DMS 273 treated with DMSO at 0.1 percent for 48 hours (cell line): ENCODE data around the gene CCDC33.

Source experiments
- DNase-seq: peaks from one replicate; lab custom pipeline; 2025; lab: John Stamatoyannopoulos, UW

CCDC33 gene

DNA sequence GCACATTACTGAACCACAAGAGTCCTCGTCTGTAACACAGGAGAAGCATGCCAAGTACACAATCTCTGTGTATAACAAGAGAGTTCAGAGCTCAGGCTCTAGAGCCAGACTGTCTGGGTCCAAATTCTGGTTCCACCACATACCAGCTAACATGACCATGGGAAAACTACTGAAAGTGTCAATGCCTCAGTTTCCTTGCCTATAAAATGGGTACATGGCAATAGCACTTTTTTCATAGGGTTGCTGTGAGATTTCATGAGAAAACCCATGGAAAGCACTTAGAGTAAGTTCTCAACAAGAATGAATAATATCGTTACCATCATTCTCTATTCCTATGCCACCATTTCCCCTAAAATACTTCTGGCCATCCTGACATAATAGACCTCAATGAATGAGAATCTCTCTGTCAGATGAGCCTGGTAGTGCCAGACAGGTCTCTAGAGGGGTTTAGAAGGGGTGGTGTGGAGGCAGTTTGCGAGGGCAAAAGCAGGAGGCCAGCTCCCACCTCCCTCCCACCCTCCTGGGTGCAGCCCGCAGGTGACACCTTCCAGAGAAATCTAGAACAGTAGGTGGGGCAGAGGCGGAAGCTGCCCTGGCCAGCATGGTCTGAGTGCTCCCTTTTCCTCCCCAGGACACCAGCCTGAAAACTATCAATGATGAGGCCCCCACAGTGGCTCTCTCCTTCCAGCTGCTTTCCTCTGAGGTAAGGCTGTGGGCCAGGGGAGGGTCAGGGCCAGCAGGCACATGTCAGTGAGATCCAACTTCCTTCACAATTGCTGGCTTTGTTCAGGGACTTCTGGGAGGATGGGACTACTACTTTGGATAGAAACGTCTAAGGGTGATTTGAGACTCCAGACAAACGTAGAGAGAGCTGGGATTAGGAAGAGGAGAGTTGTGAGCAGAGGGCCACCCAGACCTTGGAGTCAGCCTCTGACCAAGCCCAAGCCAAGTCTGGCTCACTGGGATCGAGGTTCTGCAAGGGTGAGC, 45.3 kb downstream of the CCDC33 start:
- no peak for DNase-seq

DNA sequence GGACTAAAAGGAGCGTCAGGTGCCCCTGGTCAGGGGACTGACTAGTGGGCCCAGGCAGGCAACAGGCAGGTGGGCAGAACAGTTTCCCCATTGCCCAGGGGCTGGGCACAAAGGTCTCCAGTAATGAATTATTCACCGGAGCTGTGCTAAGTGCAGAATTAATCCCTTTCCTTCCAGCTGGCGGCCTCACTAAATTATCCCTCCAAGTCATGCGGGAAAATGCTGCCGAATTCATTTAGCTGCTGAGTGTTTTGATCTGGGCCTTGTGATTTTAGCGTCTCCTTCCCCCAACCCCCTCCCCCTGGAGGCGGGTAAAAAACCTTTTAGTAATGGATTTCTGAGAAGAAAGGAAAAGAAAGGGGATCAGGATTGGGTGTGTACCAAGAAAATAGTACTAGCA, 47.2 kb downstream of the CCDC33 start:
- no peak for DNase-seq

DNA sequence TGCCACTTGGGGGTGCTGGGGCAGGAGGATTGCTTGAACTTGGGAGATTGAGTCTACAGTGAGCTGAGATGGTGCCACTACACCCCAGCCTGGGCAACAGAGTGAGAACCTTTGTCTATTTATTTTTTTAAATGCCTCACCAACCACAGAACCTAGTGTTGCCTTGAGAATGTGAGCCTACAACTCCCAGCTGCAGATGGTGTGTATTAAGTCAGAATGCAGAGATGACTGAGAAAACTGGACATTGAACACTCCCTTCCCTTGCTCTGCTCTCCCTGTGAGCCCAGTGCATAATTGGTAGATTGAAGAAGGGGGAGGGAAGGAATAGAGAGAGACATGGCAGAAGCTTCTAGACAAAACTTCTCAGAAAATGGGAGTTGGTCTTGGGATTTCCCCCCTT, 53.5 kb downstream of the CCDC33 start:
- no peak for DNase-seq

DNA sequence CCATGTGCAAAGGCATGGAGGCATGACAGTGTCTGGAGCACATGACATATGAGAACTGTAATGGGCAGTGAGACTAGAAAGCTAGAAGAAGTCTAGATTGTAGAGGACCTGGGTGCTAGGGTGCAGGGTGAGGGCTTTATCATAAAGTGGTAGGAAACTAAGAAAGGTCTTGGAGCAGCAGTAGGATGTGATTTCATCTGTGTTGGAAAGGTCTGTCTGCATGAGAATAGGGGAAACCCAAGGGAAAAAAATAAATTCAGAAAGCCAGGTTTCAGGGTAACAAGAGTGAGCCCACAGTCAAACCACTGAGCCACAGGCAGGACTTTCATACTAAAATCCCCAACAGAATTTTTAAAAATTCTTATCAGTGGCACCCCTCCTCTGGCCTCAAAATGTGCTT, 54.5 kb downstream of the CCDC33 start:
- no peak for DNase-seq

DNA sequence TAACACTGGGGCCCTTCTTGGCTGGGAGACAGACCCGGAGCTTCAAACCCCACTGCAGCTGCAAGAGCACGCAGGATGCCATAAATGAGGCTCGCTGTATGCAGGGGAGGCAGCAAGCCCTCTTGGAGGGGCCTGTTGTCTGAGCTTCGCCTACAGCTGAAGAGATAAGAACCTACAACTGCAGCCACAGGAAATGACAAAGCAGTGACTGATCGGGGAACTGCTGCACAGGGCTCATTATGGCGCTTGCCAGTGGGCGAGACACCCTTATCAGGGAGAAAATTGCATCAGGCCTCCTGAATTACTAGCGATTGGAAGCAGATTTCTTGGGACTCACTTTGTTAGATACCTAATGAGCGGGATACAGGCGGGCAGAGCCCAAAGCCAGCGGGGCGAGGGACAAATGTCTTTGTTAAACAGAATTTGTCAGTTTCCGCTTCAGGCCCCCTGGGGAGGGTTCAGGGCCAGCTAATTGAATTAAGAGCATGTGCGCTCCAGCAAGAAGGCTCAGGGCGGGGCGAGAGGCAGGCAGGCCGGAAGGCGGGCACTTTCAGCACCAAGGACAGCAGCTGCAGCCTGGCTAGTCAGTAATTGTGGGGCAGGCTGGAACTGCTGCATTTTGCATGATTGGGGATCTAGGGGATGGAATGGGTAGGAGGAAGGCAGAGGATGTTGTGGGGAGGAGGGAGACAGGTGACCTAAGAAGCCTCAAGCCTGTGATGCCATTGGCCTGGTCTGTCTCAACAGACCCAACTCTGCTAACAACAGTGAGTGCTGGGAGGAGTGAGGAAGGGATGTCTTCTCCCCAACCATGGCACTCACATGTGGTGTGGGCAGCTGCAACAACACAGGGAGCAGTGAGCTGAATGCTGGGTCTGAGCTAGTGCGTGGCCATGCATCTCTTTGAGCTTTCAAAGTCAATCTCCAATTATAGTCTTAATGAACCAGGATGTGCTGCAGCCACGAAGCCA, 55.3 kb downstream of the CCDC33 start:
- DNase-seq, result peak; percentile 32

DNA sequence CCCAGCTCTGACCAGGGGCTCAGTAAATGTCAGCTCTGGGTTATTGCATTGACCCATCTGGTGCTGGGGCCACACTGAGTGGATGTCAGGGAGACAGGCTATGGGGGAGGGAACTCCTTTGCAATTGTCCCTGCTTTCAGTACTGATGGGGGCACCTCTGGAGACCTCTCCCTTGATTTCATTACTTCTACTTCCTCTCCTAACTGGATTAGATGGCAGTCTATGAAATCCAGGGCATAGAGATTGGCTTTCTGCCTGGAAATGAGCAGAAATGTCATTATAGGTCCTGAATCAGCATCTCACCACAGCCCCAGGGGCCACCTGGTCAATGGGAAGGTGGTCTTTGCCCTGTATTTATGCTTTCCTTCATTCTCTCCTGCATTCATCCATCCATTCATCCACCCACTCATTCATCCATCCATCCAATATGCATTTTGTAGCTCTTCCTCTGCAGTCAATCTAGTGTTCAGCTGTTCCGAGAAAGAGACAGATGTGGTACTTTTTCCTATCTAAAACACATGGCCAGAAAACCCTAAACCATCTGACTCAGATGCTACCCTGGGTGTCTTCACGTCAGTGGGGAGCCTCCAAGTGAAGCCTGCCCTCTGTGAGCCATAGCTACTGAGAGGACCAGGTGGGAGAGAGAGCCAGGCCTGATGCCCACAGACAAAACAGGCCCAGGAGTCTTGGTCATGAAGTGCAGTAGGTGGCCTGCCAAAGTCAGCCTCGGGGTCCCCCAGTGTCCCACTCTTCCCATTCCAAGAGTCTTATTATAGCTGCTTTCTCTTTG, 57.1 kb downstream of the CCDC33 start:
- DNase-seq, result no peak

DNA sequence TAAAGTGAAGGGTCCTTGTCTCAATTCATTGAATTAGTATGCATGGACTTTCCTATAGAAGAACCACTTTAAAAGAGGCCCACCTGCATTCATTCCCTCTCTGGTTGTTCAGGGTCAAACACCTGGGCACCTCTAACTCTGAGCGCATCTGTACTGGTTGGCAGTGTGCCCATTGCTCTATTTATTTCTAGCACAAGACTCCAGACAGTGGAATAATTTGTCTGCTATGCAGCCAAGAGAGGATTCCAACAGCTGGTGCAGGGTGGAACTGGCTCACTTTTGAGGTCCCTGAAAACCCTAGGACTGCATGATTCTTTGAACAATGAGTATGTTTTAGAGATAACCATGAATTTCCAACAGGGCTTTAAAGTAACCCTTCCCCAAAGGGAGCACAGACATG, 57.9 kb downstream of the CCDC33 start:
- peak; percentile 23 for DNase-seq

DNA sequence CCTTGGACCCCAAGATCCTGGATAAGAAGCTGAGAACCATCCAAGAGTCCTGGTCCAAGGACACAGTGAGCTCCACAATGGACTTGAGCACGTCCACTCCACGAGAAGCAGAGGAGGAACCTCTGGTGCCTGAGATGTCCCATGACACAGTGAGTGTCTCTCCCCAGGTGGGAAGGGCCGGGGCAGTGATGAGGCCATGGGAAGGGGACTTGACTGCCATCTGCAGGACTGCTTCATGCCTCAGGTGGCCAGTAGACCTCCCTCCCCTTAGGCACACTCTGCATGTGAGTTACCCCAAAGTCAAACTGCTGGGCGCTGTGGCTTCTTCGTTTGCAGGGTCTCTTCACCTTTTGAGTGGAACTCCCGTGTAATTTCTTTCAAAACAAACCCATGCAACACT, 59.7 kb downstream of the CCDC33 start:
- no peak for DNase-seq

DNA sequence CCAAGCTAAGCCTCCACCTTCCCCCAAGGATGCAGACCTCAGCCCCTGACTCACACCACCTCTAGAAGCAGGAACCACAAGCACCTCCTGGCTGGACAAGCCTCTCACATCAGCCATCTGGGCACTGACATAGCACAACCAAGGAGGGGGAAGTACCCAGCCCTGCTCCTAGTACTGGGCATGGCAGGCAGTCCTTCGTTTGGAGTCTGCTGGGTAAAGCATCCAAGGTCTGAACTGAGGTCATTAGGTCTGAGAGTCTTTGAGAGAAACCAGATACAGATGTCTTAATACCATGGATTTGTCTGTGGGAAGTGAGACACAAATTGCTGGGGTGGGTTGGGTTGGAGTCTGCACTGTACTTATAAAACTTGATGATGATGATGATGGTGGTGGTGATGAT, 61.8 kb downstream of the CCDC33 start:
- no peak for DNase-seq

DNA sequence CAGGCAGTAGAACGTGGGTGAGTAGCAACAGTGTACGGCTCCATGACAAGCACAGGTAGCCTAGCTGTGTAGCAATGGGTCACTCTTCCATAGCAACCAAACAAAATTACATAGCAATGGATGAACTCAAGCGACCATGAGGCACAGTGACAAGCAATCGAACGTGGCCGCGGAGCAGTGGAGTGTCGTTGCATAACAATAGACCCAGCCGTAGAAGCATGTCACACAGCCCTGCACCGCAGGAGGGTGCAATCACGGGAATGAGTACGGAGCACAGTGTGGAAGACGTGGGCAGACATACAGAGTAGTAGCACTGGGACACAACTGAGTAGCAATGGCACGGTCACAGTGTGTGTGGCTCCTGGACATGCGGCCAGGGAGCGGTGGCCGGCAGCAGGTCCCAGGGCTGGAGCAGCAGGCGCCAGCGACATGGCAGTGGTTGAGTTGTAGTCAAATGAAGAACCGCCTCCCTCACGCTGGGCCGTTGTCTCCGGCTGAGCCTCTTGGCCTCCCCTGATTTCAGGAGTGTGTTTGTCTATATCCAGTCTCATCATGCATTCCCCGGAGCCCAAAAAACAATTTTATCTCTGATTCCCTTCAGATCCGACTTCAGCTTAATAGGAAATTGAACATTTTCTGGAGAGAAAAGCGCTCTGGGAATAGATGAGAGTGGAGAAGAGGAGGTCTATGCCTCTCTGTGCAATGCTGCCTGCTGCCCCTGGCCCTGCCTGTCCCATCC, 64.1 kb downstream of the CCDC33 start:
- DNase-seq, result no peak

DNA sequence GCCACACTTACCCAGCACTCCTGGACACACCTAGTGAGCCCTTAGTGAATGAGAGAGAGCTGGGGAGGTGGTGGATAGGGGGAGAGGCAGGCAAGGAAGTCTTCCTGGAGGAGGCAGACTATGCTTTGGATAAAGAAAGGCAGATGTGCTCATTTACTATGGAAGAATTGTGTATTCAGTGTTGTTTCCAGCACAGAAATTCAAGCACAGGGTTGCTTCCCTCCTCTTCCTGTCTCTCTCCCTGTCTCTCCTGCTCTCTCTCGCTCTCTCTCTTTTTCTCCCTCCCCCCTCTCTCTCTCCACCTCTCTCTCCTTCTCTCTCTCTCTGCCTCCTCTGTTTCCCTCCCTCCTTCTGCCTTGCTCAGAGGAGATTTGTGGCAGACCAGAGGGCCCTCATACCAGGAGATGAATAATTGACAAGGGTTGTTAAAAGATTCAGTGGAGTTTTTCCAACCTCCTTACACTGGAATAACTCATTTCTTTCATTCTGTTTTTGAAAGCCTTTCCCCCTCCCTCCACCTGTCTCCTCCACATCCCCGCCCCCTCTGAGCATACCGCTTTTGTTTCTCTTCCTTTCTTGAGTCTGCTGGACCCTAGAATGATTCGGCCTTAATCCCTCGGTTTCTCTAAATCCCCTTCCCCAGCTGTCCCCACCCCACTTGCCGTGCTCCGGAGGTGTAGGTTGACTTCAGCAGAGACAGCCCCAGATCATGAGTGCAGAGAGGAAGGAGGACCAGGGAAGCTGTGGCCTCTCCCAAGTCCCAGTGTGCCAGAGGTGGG, 65.6 kb downstream of the CCDC33 start:
- no peak for DNase-seq

DNA sequence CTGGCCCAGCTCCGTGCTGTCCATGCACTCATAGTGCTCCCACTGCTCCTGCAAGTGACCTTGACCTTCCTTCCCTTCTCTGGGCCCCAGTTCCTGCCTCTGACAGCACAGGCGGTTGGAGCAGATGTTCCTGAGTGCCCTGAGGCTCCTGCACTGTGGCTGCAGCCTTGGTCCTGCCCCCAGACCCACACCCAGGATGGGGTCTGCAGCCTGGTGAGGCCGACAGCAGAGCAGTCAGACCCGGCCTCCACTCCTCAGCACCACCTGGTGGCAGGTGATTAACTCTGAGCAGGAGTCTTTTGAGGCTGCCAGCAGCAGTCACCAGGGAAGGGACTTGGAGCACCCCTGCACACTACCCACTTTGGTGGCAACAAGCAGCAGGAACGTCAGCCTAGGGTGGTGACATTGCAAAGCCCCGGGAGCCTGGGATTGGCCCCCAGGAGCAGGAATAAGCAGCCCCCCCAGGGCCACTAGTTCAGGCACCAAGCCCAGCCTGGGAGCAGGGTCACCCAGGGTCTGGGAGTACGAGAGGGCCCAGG, 66.8 kb downstream of the CCDC33 start:
- no peak for DNase-seq

DNA sequence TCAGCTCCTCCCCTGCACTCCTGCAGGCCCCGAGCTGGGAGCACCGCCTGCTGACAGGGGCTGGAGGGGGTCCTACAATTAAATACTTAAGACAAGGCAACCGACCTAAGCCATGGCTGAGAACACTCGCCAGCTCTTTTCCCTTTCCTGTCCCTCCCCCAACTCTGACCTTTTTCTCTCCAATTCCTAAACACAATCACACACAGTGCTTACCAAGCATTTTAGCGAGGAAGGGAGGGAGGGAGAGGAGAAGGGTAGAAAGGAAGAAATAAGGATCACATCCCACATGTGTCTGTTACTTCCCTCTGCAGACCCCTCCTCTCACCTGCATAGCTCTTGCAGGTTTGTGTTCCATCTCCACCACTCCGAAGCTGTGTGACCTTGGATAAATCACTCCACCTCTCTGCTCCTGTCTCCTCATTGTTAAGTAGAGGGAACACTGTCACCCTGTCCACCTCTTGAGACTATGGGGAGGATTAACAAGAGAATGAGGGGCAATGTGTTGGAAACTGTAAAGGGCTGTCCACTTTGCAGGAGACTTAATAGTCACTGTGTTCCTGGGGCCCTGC, 67.7 kb downstream of the CCDC33 start:
- no peak for DNase-seq

DNA sequence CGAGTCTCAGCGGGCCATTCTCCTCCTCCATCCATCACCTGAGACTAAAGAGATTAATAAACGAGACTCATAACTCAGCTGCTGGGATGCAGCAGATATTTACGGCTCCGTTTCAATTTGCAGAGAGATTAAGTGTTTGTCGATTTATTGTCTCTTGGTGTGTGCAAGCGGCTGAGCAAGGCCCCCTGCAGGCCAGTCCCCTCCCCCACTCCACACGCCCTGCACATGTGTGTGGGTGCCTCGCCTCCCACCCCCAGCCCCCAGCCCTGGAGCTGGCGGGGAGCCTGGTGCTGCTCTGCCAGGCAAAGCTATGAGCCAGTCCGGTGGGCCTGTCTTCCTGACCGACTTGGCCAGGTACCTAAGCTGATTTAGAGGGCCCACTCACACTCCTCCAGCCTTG, 68.3 kb downstream of the CCDC33 start:
- DNase-seq, result no peak

DNA sequence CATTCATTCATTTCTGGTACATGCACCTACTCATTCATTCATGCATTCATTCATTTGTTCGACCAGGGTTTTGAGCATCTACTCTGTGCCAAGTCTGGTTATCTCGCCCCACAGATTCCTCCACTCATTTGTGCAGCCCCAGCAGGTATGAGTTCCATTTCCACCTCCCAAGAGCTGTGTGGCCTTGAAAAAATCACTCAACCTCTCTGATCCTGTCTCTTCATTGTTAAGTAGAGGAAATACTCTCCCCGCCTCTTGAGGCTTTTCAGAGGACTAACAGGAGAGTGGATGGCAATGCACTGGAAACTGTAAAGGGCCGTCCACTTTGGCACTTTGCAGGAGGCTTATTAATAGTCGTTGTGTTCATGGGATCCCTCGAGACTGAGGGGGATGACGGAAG, 69.6 kb downstream of the CCDC33 start:
- no peak for DNase-seq

DNA sequence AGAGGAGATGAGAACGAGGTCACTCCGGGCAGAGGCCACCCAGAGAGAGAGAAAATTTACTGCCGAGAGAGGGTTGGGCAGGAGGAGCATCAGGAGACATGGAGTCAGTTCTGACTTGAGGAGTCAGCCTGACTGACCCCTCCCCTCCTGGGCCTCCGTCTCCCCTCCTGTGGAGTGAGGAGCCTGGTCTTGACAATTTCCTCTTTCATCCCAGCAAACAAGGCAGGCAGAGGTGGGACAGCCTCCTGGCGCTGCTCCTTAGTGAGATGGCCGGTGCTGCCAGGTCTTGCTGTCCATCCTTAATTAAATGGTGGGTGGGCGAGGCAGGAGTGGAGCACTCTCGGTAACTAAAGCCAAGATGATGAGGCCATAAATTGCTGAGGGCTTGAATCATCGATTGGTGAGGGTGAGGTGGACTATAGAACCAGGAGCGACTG, 70.7 kb downstream of the CCDC33 start:
- DNase-seq, result no peak

DNA sequence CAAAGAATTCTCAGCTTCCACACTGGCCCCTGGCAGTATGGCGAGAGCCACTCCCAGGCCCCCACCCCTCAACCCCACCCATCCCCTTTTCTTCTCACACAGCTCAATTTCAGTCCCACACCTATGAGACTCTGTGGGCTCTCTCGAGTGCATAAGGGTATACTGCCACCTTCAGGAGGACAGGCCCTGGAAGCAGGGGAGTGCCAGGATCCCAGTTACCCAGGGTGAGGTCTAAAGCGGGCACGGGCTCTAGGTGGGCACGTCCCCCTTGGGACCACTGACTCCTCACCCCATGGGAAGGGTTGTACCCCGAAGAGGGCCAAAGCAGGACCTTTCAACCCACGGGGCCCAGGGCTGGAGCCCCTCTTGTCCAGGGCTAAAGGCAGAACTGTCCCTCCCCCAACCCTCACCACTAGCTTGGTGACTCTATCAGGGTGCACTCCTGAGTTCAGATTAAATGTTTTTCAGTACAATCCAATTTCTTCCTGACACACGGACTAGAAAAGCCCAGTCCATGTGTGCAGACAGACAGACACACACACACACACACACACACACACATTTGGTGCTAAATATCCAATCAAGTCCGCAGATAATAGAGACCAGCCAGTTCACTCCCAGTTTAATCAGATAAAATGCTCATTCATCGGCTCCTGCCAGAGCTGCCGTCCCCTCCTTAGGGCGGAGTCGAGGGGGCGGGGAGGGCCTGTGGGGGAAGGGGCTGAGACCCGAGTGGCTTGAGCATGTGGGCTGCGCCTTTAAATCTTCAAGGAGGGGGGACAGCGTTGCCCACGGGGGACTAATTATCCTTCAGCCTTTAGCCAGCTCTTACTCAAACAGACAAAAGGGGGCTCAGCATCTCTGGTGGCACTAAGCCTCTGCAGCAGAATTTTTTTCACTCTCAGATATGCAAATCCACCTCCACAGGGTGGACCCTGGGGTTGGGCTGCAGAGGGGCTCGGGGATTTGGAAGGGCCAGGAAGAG, 72.0 kb downstream of the CCDC33 start:
- peak; percentile 20 for DNase-seq

DNA sequence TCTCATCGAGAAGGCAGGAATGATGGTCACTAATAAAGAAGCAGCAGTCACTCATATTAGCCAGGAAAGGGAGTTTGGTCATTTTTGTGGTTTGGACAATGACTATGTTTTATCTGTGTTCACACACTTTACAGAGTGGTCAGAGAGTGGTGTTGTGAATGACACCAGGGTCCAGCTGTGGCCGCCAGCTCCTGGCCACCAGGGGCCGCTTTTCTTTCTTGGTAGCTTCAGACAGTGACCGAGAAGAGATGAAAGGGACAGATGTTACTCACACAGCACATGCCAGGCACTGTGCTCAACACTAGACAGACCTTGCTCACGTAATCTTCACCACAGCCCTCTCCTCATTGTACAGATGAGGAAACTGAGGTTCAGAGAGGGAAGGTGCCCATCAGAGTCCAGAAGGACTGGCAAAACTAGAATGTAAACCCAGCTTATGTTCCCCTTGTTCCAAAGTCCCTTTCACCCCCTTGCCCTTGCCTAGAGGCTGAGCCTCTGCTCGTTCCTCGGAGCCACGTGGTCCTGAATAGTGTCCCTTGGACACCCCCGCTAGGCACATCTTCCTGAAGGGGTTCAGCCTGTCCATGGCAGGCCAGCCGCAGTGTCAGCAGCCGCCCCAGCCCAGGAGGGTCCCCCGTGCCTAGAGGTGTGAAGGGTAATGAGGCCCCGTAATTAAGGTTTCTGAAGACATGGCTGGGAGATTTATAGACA, 75.8 kb downstream of the CCDC33 start:
- DNase-seq, result no peak
